HFF-Myc (cell line): ENCODE measurements around the gene SBF2.

ENCODE experiments used
- DNase-seq: peaks from one replicate; pipeline ENCODE4 v3.0.0-alpha.2; 2011; ENCODE audit warnings: low read depth; ENCODE audit errors: extremely low read depth
- H3K4me3 ChIP-seq: replicated peaks from 2 replicates; pipeline ENCODE4 v1.5.1; 2011; ENCODE audit warnings: low read depth, mild to moderate bottlenecking, control low read depth, low read length
- TF ChIP-seq, protein P1 (sequence below): IDR thresholded peaks from 2 replicates; pipeline ENCODE4 v1.5.1; 2012; ENCODE audit warnings: mild to moderate bottlenecking, low read depth, low read length, control low read depth; ENCODE audit errors: missing control alignments

The SBF2 gene

DNA sequence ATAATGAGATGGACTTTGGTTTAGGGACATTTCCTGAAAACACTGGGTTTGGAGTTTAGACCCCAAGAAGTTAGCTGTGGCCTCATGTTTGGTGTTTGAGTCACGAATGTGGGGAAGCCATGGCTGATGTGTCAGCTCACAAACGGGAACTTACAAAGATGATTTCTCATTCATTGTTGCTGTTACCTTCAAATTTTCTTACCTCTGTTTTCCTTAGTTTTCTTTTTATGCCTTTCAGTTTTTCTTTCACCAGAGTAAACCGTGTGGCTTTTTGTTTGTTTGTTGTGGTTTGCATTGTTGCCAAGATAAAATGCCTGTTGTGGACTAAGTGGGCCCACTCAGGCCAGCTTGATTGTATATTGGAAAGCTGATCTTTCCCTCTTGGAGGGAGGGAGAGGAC is 541.0 kb downstream of the SBF2 start:
- no peak for DNase-seq
- TF ChIP-seq, protein P1, sequence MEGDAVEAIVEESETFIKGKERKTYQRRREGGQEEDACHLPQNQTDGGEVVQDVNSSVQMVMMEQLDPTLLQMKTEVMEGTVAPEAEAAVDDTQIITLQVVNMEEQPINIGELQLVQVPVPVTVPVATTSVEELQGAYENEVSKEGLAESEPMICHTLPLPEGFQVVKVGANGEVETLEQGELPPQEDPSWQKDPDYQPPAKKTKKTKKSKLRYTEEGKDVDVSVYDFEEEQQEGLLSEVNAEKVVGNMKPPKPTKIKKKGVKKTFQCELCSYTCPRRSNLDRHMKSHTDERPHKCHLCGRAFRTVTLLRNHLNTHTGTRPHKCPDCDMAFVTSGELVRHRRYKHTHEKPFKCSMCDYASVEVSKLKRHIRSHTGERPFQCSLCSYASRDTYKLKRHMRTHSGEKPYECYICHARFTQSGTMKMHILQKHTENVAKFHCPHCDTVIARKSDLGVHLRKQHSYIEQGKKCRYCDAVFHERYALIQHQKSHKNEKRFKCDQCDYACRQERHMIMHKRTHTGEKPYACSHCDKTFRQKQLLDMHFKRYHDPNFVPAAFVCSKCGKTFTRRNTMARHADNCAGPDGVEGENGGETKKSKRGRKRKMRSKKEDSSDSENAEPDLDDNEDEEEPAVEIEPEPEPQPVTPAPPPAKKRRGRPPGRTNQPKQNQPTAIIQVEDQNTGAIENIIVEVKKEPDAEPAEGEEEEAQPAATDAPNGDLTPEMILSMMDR = no peak

DNA sequence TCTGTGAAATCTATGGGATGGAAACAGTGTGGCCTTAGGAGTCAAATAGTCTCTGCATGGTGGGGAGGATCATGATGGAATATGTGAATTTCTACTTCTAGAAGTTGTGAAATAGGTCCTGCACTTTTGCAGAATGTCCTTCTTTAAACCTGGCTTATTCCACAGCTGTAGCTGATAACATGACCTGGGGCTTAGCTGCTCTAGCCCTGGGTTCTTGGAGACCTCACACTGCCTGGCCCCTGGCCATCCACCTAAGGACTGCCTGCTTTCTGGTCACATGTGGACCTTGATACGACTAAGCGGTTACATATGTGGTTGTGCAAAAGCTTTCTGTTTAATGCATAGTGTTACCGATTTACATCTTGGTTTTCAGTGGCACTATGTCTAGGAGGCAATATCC is 541.9 kb downstream of the SBF2 start:
- TF ChIP-seq, protein P1 = no peak
- peak; percentile 35 for DNase-seq
- H3K4me3 ChIP-seq = no peak overlapping the region

More for the DNA sequence above, 541.0 kb downstream of the SBF2 start:
- H3K4me3 ChIP-seq = no peak overlapping the region

DNA sequence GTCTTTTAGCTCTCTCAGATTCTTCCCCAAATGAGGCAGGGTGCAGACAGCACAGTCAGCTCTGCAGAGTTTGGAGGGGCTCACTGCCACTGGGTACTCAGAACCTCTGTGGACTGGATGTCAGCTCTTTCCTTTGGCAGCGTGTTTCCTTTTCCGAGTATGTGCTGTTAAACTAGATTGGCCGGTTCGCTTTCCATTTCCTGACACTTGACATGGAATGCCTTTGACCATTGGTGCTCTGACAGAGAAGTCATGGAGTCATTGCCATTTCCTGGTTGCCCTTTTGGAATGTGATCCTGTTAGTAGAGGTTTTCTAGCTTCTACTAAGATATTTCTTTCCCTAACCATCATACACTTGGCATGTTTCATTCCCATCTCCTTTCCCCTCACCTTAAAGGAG is 543.5 kb downstream of the SBF2 start:
- TF ChIP-seq, protein P1 = no peak
- no peak overlapping the region for H3K4me3 ChIP-seq
- no peak for DNase-seq

DNA sequence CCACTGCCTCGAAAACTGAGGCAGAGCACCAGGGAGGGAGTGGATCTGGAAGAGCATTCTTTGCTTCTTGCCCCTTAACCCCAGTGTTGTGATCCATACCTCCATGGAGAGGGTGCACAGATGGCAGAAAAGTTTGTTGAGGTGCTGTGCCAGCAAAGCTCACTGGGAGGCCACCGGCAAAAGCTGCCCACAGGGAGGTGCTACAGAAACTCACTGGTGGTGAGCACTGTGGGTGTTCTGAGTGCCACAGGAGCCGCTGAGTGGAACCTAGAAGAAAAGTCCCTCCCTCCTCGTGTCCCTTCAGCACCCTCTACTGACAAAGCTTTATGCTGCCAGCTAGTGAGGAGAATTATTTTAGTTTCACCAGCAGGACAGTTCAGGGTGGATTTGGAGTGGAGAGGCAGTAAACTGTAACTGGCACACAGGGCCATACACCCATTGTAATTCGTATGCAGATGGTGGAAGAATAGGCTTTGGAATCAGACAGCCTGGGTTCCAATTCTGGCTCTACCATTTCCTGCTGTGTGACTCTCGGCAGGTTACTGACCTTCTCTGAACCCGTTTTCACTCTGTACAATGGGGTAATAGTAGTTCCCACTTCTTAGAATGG is 545.6 kb downstream of the SBF2 start:
- DNase-seq = peak; percentile 52
- H3K4me3 ChIP-seq = no peak overlapping the region

DNA sequence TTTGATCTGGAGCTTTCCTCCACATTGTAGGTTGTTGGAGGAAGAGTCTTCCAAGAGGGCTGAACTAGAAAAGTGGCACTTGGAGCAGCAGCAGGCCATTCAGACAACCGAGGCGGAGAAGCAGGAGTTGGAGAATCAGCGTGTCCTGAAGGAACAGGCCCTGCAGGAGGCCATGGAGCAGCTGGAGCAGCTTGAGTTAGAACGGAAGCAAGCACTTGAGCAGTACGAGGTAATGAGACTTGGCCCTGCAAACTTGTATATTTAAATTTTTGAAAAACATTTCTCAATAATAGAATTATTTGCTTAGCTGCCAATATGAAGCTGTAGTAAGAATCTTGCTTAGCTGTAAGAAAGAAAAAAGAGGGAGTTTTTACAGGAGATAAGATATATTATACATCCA is 546.2 kb downstream of the SBF2 start:
- TF ChIP-seq, protein P1 = no peak
- no peak overlapping the region for H3K4me3 ChIP-seq
- no peak for DNase-seq

More for the DNA sequence above, 545.6 kb downstream of the SBF2 start:
- TF ChIP-seq, protein P1 = peak; percentile 60

DNA sequence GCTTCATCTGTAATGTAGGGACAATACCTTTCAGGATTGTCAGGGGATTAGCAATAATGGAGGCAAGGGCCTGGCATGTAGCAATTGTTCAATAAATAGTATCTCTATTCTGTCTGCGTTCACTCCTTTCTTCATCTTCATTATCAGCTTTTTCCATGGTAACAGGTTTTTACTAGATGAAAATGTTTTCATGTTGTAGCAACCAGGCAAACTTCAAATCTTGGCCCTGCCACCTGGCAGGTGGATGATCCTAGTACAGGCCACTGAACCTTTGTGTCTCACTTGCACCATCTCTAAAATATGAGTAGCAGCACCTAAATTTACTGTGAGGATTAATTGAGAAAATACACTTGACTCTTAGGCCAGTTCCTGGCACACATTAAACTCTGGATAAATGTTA is 546.8 kb downstream of the SBF2 start:
- no peak for DNase-seq
- TF ChIP-seq, protein P1 = no peak
- no peak overlapping the region for H3K4me3 ChIP-seq
